HG03175 (cell line): ENCODE data around the gene CCDC83.

Experiments used
- ATAC-seq: cut with Tn5 transposase; IDR thresholded peaks from one replicate; pipeline ENCODE4 v1.9.1; 2021; ENCODE audit warnings: mild to moderate bottlenecking, moderate library complexity; ENCODE audit not compliant: unreplicated experiment

The CCDC83 gene

GRCh38 chr11:85855341-85855656, at the start of gene CCDC83:
TSS of gene CCDC83 (plus strand) at chr11:85855383. CDS start at chr11:85865124, 9,741 bp downstream.
- no peak for ATAC-seq

GRCh38 chr11:85805387-85805786, 49.8 kb upstream of the CCDC83 start:
- ATAC-seq, result no peak

- no peak for ATAC-seq
Observed at GRCh38 chr11:85806016-85806415, 49.2 kb upstream of the CCDC83 start.

- no peak for ATAC-seq
Observed at GRCh38 chr11:85806876-85807275, 48.3 kb upstream of the CCDC83 start.

- no peak for ATAC-seq
Observed at GRCh38 chr11:85809191-85809590, 46.0 kb upstream of the CCDC83 start.

- no peak for ATAC-seq
Observed at GRCh38 chr11:85809863-85810262, 45.3 kb upstream of the CCDC83 start.

GRCh38 chr11:85810521-85810870, 44.7 kb upstream of the CCDC83 start:
- ATAC-seq, result peak; percentile 14

- peak; percentile 90 for ATAC-seq
Observed at GRCh38 chr11:85810871-85811611, 44.1 kb upstream of the CCDC83 start, which contains the start of gene SYTL2. TSS of gene SYTL2 (minus strand) at chr11:85811141. CDS start at chr11:85757725, 53,416 bp downstream.

- ATAC-seq, result no peak
Observed at GRCh38 chr11:85811624-85812023, 43.6 kb upstream of the CCDC83 start.

GRCh38 chr11:85813721-85814120, 41.5 kb upstream of the CCDC83 start:
- ATAC-seq, result no peak

- ATAC-seq, result no peak
Observed at GRCh38 chr11:85815186-85815931, 39.8 kb upstream of the CCDC83 start.

GRCh38 chr11:85819441-85819840, 35.7 kb upstream of the CCDC83 start:
- no peak for ATAC-seq

- ATAC-seq, result no peak
Observed at GRCh38 chr11:85821636-85822035, 33.5 kb upstream of the CCDC83 start.

- ATAC-seq, result no peak
Observed at GRCh38 chr11:85822814-85823213, 32.4 kb upstream of the CCDC83 start.

- no peak for ATAC-seq
Observed at GRCh38 chr11:85823816-85824215, 31.4 kb upstream of the CCDC83 start.

- no peak for ATAC-seq
Observed at GRCh38 chr11:85825616-85826015, 29.6 kb upstream of the CCDC83 start.

- ATAC-seq, result peak; percentile 60
Observed at GRCh38 chr11:85826116-85826855, 28.9 kb upstream of the CCDC83 start.

- no peak for ATAC-seq
Observed at GRCh38 chr11:85827748-85828639, 27.2 kb upstream of the CCDC83 start.

GRCh38 chr11:85828640-85828978, 26.6 kb upstream of the CCDC83 start:
- no peak for ATAC-seq

GRCh38 chr11:85829172-85829571, 26.0 kb upstream of the CCDC83 start:
- no peak for ATAC-seq

- no peak for ATAC-seq
Observed at GRCh38 chr11:85831050-85831449, 24.1 kb upstream of the CCDC83 start.
